HepG2 (cell line): ENCODE measurements around the gene BBIP1. TPM values are rescaled to one million over a fixed set of nuclear protein-coding genes. Genes with fewer than 3 reads are reported as not detected.

Experiments
- CEBPG ChIP-seq: IDR thresholded peaks from 2 replicates; pipeline ENCODE4 v1.6.1; 2016
- KMT2B ChIP-seq: IDR thresholded peaks from 2 replicates; pipeline ENCODE4 v1.6.1; 2016; ENCODE audit warnings: missing genetic modification reagents, missing compliant biosample characterization
- MAZ ChIP-seq, 2 experiments: sonication (generic) in 1 of 2; formaldehyde crosslinking in 1 of 2; IDR thresholded peaks; 2 replicates each; pipeline versions ENCODE4 v1.5.0 to v1.6.1; 2012 to 2020; ENCODE audit warnings: low read depth in 2 of 2, mild to moderate bottlenecking in 2 of 2, borderline replicate concordance in 1 of 2, improper control_type of control experiment in 1 of 2, low read length in 1 of 2, missing genetic modification reagents in 1 of 2, moderate library complexity in 1 of 2
- MXD4 ChIP-seq: IDR thresholded peaks from 2 replicates; pipeline ENCODE4 v1.6.1; 2016; ENCODE audit warnings: mild to moderate bottlenecking, missing biosample characterization, missing genetic modification reagents
- PCBP1 ChIP-seq: fragments of 200-400 bp; formaldehyde crosslinking; IDR thresholded peaks from 2 replicates; pipeline ENCODE4 v1.6.1; 2017; ENCODE audit warnings: mild to moderate bottlenecking, low read depth, low read length, borderline replicate concordance
- POLR2AphosphoS2 ChIP-seq: IDR thresholded peaks from 2 replicates; pipeline ENCODE4 v1.6.1; 2011; ENCODE audit warnings: low read depth, low read length, improper control_type of control experiment
- REXO4 ChIP-seq: sonication (generic); formaldehyde crosslinking; IDR thresholded peaks from 2 replicates; pipeline ENCODE4 v1.8.0; 2022; ENCODE audit warnings: missing genetic modification reagents, mild to moderate bottlenecking, borderline replicate concordance
- TBL1XR1 ChIP-seq: fragments of 150-350 bp; IDR thresholded peaks from 2 replicates; pipeline ENCODE4 v1.6.1; 2014; ENCODE audit warnings: borderline replicate concordance, low read length; ENCODE audit not compliant: partially characterized antibody
- ZNF207 ChIP-seq: fragments of 450-650 bp; IDR thresholded peaks from 2 replicates; pipeline ENCODE4 v1.6.1; 2016; ENCODE audit warnings: antibody characterized with exemption, borderline replicate concordance
- ZNF225 ChIP-seq: sonication (generic); formaldehyde crosslinking; IDR thresholded peaks from 2 replicates; pipeline ENCODE4 v1.4.0; 2020; ENCODE audit warnings: mild to moderate bottlenecking, missing genetic modification reagents
- ZNF292 ChIP-seq: sonication (generic); formaldehyde crosslinking; IDR thresholded peaks from 2 replicates; pipeline ENCODE4 v1.8.1; 2022; ENCODE audit warnings: mild to moderate bottlenecking, low read depth, missing genetic modification reagents, borderline replicate concordance
- ZNF296 ChIP-seq: sonication (generic); formaldehyde crosslinking; conservative IDR thresholded peaks from 2 replicates; pipeline ENCODE4 v1.5.0; 2020; ENCODE audit warnings: mild to moderate bottlenecking, missing genetic modification reagents
- polyA plus RNA-seq, 8 experiments: library from polyadenylated mRNA; depleted of rRNA in 3 of 8; stranded (reverse) in 7 of 8; unstranded in 1 of 8; fragments of >200 nt; fragmentation: Illumina TruSeq in 4 of 8; extraction: Trizol in 4 of 8; gene quantifications; 2 replicates each; pipeline versions ENCODE4 v1.2.1 to v1.2.3, GENCODE V29; 2011 to 2016; ENCODE audit warnings: low read depth in 4 of 8, missing spikeins in 1 of 8, mixed read lengths in 1 of 8; ENCODE audit not compliant: insufficient read depth in 1 of 8
- total RNA-seq, 5 experiments: library from RNA; depleted of rRNA; stranded (reverse); fragments of >200 nt; fragmentation: Illumina TruSeq; extraction: Trizol; gene quantifications; 2 replicates each; pipeline ENCODE4 v1.2.3, GENCODE V29; 2016; ENCODE audit warnings: low read depth in 1 of 5
- TF ChIP-seq, protein P1 (sequence below): sonication (generic); formaldehyde crosslinking; IDR thresholded peaks from 2 replicates; pipeline ENCODE4; 2020; ENCODE audit warnings: missing genetic modification reagents, mild to moderate bottlenecking, borderline replicate concordance
- TF ChIP-seq, protein P2 (sequence below): sonication (generic); formaldehyde crosslinking; IDR thresholded peaks from 2 replicates; pipeline ENCODE4 v1.5.1; 2020; ENCODE audit warnings: mild to moderate bottlenecking, missing genetic modification reagents, moderate library complexity
- TF ChIP-seq, protein P3 (sequence below): sonication (generic); formaldehyde crosslinking; IDR thresholded peaks from 2 replicates; pipeline ENCODE4 v1.5.0; 2020; ENCODE audit warnings: mild to moderate bottlenecking, missing genetic modification reagents
- TF ChIP-seq, protein P4 (sequence below): sonication (generic); formaldehyde crosslinking; IDR thresholded peaks from 2 replicates; pipeline ENCODE4 v1.5.0; 2020; ENCODE audit warnings: missing genetic modification reagents

The BBIP1 gene
- total and polyA plus RNA-seq, 2 of the 13 experiments (the other 11 are each of a cell fraction or from before 2014, with no cell fraction given), result 18.3 to 24.1 TPM

DNA sequence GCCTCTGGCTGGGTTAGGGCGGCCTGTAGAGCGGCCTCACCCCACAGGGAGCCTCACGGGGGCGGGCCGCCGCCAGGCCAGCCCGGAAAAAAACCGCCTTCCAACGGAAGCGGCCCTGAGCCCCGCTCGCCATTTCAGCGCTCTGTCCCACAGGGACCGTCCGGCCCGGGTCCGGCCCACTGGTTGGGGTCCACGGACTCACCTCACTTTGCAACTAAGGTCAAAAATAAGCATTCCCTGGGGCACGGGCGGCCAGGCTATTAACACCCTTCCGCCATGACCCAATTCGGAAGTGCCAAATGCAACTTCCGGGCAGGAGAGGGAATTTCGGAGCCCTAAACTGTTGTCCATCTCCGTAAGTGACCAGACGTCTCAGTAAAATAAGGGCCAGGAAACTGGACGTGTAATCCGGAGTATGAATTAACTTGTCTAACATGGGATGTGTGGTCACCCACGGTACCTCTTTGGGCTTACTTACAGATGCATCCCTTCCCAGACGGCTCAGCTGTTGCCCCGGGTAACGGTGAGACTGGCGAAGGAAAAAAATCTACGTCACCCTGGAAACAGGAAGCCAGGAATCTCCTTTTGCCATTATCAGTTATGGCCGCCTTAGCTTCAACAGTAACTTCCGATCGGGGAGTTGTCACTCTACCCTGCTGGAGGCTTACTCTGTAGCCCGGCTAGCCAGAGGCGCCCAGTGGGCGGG, at the start of gene BBIP1 (continued):
- TF ChIP-seq MXD4 (CRISPR knock-in tag), result peak; percentile 67
- no peak for TF ChIP-seq REXO4 (CRISPR knock-in tag)
- no peak for TF ChIP-seq ZNF292 (CRISPR knock-in tag)
- peak; percentile 68 for TF ChIP-seq KMT2B (CRISPR knock-in tag)
- TF ChIP-seq, protein P1, sequence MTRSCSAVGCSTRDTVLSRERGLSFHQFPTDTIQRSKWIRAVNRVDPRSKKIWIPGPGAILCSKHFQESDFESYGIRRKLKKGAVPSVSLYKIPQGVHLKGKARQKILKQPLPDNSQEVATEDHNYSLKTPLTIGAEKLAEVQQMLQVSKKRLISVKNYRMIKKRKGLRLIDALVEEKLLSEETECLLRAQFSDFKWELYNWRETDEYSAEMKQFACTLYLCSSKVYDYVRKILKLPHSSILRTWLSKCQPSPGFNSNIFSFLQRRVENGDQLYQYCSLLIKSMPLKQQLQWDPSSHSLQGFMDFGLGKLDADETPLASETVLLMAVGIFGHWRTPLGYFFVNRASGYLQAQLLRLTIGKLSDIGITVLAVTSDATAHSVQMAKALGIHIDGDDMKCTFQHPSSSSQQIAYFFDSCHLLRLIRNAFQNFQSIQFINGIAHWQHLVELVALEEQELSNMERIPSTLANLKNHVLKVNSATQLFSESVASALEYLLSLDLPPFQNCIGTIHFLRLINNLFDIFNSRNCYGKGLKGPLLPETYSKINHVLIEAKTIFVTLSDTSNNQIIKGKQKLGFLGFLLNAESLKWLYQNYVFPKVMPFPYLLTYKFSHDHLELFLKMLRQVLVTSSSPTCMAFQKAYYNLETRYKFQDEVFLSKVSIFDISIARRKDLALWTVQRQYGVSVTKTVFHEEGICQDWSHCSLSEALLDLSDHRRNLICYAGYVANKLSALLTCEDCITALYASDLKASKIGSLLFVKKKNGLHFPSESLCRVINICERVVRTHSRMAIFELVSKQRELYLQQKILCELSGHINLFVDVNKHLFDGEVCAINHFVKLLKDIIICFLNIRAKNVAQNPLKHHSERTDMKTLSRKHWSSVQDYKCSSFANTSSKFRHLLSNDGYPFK (CRISPR knock-in tag), result peak; percentile 98
- peak; percentile 52; the same call in 1 of the 2 replicates for TF ChIP-seq ZNF225
- TF ChIP-seq POLR2AphosphoS2, result 0 out of 2 replicates have a peak, but pooled peaks have one; percentile 30
- 0 out of 2 replicates have a peak, but pooled peaks have one; percentile 65 for TF ChIP-seq ZNF296
- no peak for TF ChIP-seq ZNF207
- TF ChIP-seq TBL1XR1, result peak; percentile 14
- TF ChIP-seq, protein P2, sequence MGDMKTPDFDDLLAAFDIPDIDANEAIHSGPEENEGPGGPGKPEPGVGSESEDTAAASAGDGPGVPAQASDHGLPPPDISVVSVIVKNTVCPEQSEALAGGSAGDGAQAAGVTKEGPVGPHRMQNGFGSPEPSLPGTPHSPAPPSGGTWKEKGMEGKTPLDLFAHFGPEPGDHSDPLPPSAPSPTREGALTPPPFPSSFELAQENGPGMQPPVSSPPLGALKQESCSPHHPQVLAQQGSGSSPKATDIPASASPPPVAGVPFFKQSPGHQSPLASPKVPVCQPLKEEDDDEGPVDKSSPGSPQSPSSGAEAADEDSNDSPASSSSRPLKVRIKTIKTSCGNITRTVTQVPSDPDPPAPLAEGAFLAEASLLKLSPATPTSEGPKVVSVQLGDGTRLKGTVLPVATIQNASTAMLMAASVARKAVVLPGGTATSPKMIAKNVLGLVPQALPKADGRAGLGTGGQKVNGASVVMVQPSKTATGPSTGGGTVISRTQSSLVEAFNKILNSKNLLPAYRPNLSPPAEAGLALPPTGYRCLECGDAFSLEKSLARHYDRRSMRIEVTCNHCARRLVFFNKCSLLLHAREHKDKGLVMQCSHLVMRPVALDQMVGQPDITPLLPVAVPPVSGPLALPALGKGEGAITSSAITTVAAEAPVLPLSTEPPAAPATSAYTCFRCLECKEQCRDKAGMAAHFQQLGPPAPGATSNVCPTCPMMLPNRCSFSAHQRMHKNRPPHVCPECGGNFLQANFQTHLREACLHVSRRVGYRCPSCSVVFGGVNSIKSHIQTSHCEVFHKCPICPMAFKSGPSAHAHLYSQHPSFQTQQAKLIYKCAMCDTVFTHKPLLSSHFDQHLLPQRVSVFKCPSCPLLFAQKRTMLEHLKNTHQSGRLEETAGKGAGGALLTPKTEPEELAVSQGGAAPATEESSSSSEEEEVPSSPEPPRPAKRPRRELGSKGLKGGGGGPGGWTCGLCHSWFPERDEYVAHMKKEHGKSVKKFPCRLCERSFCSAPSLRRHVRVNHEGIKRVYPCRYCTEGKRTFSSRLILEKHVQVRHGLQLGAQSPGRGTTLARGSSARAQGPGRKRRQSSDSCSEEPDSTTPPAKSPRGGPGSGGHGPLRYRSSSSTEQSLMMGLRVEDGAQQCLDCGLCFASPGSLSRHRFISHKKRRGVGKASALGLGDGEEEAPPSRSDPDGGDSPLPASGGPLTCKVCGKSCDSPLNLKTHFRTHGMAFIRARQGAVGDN, result peak; percentile 86
- peak; percentile 25 for TF ChIP-seq CEBPG (CRISPR knock-in tag)
- no peak for TF ChIP-seq PCBP1
- peak; percentile 63 for TF ChIP-seq MAZ (IDR thresholded peaks at IDR 0.05; ENCODE audit: borderline replicate concordance, low read depth, low read length)
- TF ChIP-seq MAZ (CRISPR knock-in tag; IDR thresholded peaks at IDR 0.05; ENCODE audit: low read depth), result peak; percentile 62; the same call in 1 of the 2 replicates
- TF ChIP-seq, protein P3, sequence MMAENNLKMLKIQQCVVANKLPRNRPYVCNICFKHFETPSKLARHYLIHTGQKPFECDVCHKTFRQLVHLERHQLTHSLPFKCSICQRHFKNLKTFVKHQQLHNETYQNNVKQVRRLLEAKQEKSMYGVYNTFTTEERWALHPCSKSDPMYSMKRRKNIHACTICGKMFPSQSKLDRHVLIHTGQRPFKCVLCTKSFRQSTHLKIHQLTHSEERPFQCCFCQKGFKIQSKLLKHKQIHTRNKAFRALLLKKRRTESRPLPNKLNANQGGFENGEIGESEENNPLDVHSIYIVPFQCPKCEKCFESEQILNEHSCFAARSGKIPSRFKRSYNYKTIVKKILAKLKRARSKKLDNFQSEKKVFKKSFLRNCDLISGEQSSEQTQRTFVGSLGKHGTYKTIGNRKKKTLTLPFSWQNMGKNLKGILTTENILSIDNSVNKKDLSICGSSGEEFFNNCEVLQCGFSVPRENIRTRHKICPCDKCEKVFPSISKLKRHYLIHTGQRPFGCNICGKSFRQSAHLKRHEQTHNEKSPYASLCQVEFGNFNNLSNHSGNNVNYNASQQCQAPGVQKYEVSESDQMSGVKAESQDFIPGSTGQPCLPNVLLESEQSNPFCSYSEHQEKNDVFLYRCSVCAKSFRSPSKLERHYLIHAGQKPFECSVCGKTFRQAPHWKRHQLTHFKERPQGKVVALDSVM, result peak; percentile 43
- TF ChIP-seq, protein P4, sequence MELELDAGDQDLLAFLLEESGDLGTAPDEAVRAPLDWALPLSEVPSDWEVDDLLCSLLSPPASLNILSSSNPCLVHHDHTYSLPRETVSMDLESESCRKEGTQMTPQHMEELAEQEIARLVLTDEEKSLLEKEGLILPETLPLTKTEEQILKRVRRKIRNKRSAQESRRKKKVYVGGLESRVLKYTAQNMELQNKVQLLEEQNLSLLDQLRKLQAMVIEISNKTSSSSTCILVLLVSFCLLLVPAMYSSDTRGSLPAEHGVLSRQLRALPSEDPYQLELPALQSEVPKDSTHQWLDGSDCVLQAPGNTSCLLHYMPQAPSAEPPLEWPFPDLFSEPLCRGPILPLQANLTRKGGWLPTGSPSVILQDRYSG (CRISPR knock-in tag), result peak; percentile 79; the same call in 1 of the 2 replicates
